HG03565 (cell line): ENCODE data around the gene KRTAP1-3.
"Not testable (repeated sequence)": the region's sequence is repeated elsewhere in the genome, so short reads cannot be mapped to it uniquely, and the experiment has no call there.

Experiments
- ATAC-seq: cut with Tn5 transposase; IDR thresholded peaks from one replicate; pipeline ENCODE4 v1.9.1; 2021; ENCODE audit warnings: mild to moderate bottlenecking, moderate library complexity; ENCODE audit not compliant: unreplicated experiment

Gene KRTAP1-3

GRCh38 chr17:41054556-41054955 is 19.9 kb upstream of the KRTAP1-3 start:
- ATAC-seq: not testable (repeated sequence)

- no peak for ATAC-seq
Observed at GRCh38 chr17:41054025-41054424, 19.4 kb upstream of the KRTAP1-3 start.

GRCh38 chr17:41052566-41052965 is 17.9 kb upstream of the KRTAP1-3 start:
- no peak for ATAC-seq

GRCh38 chr17:41049110-41049509 is 14.4 kb upstream of the KRTAP1-3 start:
- no peak for ATAC-seq

- ATAC-seq: no peak
Observed at GRCh38 chr17:41048441-41048840, 13.8 kb upstream of the KRTAP1-3 start.

- ATAC-seq: not testable (repeated sequence)
Observed at GRCh38 chr17:41046735-41047465, 12.2 kb upstream of the KRTAP1-3 start, which contains the start of gene KRTAP2-1. TSS of gene KRTAP2-1 (minus strand) at chr17:41047316. CDS start at chr17:41047267, 49 bp downstream.

GRCh38 chr17:41042953-41043352 is 8.3 kb upstream of the KRTAP1-3 start:
- ATAC-seq: no peak

GRCh38 chr17:41040783-41041571 is 6.3 kb upstream of the KRTAP1-3 start, which contains the start of gene KRTAP1-1:
TSS of gene KRTAP1-1 (minus strand) at chr17:41041450. CDS start at chr17:41041397, 53 bp downstream.
- not testable (repeated sequence) for ATAC-seq

GRCh38 chr17:41037853-41038350 is 3.2 kb upstream of the KRTAP1-3 start:
- ATAC-seq: no peak

GRCh38 chr17:41029633-41030245 is 4.9 kb downstream of the KRTAP1-3 start, which contains the start of gene KRTAP1-4:
TSS of gene KRTAP1-4 (minus strand) at chr17:41030195. CDS start at chr17:41030078, 117 bp downstream.
- no peak for ATAC-seq

- no peak for ATAC-seq
Observed at GRCh38 chr17:41026715-41027471, 7.8 kb downstream of the KRTAP1-3 start, which contains the start of gene KRTAP1-5. TSS of gene KRTAP1-5 (minus strand) at chr17:41027208. CDS start at chr17:41027155, 53 bp downstream.

- ATAC-seq: no peak
Observed at GRCh38 chr17:41024697-41025096, 10.0 kb downstream of the KRTAP1-3 start.

GRCh38 chr17:41020336-41020735 is 14.3 kb downstream of the KRTAP1-3 start:
- no peak for ATAC-seq

- no peak for ATAC-seq
Observed at GRCh38 chr17:41019415-41019814, 15.3 kb downstream of the KRTAP1-3 start.

- ATAC-seq: no peak
Observed at GRCh38 chr17:41018541-41018940, 16.1 kb downstream of the KRTAP1-3 start.

- no peak for ATAC-seq
Observed at GRCh38 chr17:41016578-41017215, 18.0 kb downstream of the KRTAP1-3 start.

- no peak for ATAC-seq
Observed at GRCh38 chr17:41015454-41015853, 19.2 kb downstream of the KRTAP1-3 start.

- ATAC-seq: no peak
Observed at GRCh38 chr17:41013606-41014005, 21.1 kb downstream of the KRTAP1-3 start.

GRCh38 chr17:41013181-41013580 is 21.5 kb downstream of the KRTAP1-3 start:
- ATAC-seq: no peak
